K562 (cell line): ENCODE results near the gene BCO2. TPM values are rescaled to one million over a fixed set of nuclear protein-coding genes. Genes with fewer than 3 reads are reported as not detected.

Experiments used
- CBX1 ChIP-seq: sonication (generic); IDR thresholded peaks from 2 replicates; pipeline ENCODE4 v1.6.1; 2016; ENCODE audit warnings: antibody characterized with exemption, low read depth, mild to moderate bottlenecking
- CCAR2 ChIP-seq: fragments of 200-400 bp; formaldehyde crosslinking; IDR thresholded peaks from 2 replicates; pipeline ENCODE4 v1.6.1; 2017; ENCODE audit warnings: mild to moderate bottlenecking, low read depth, low read length
- IFI16 ChIP-seq: fragments of 250-450 bp; sonication (Bioruptor Pico); IDR thresholded peaks from 2 replicates; pipeline ENCODE4 v2.1.2; 2022; ENCODE audit warnings: mild to moderate bottlenecking, inconsistent platforms
- MAZ ChIP-seq, 2 experiments: fragments of 450-650 bp in 1 of 2; sonication (generic) in 1 of 2; formaldehyde crosslinking; IDR thresholded peaks in 1 of 2; conservative IDR thresholded peaks in 1 of 2; 2 replicates each; pipeline versions ENCODE4 v1.4.0 to v1.5.0; 2020; ENCODE audit warnings: mild to moderate bottlenecking in 1 of 2, missing genetic modification reagents in 1 of 2
- POLR2G ChIP-seq: fragments of 200-400 bp; formaldehyde crosslinking; IDR thresholded peaks from 2 replicates; pipeline ENCODE4 v1.6.1; 2017; ENCODE audit warnings: low read depth, mild to moderate bottlenecking, antibody characterized with exemption, low read length, moderate library complexity
- POLR3A ChIP-seq: IDR thresholded peaks from 2 replicates; pipeline ENCODE4 v1.6.1; 2011; ENCODE audit warnings: borderline replicate concordance, mild to moderate bottlenecking, moderate library complexity; ENCODE audit not compliant: insufficient read length, insufficient read depth; ENCODE audit errors: extremely low read depth
- SP1 ChIP-seq: sonication (generic); formaldehyde crosslinking; IDR thresholded peaks from 2 replicates; pipeline ENCODE4 v1.8.1; 2022; ENCODE audit warnings: mild to moderate bottlenecking, missing genetic modification reagents
- SUPT5H ChIP-seq: fragments of 450-650 bp; IDR thresholded peaks from 2 replicates; pipeline ENCODE4 v1.6.1; 2016
- TBP ChIP-seq: optimal IDR thresholded peaks from 2 replicates; pipeline ENCODE3; 2011; ENCODE audit warnings: low read depth, low read length, improper control_type of control experiment
- U2AF1 ChIP-seq: fragments of 200-400 bp; formaldehyde crosslinking; optimal IDR thresholded peaks from 2 replicates; pipeline ENCODE3; 2017; ENCODE audit warnings: mild to moderate bottlenecking, low read depth, low read length, moderate library complexity
- VEZF1 ChIP-seq: fragments of 200-800 bp; sonication (Bioruptor generic); IDR thresholded peaks from 2 replicates; pipeline ENCODE4 v1.6.1; 2017; ENCODE audit warnings: missing genetic modification characterization, missing compliant biosample characterization
- ZNF584 ChIP-seq: fragments of 200-800 bp; sonication (Bioruptor generic); IDR thresholded peaks from 2 replicates; pipeline ENCODE4 v1.6.1; 2016; ENCODE audit warnings: low read depth, mild to moderate bottlenecking, missing genetic modification characterization, missing compliant biosample characterization
- polyA plus RNA-seq, 8 experiments: library from polyadenylated mRNA; depleted of rRNA in 4 of 8; stranded (reverse) in 5 of 8; unstranded in 3 of 8; fragments of >200 nt; fragmentation: Nextera tagmentation in 2 of 8; fragmentation: Illumina TruSeq in 1 of 8; extraction: Ambion mirVana in 2 of 8; extraction: Trizol in 1 of 8; gene quantifications; 2 replicates each; pipeline versions ENCODE4 v1.2.1 to v1.2.3, GENCODE V29; 2011 to 2014; ENCODE audit warnings: inconsistent platforms in 1 of 8, missing spikeins in 1 of 8
- total RNA-seq, 7 experiments: library from RNA; depleted of rRNA in 6 of 7; stranded (reverse); fragments of >200 nt in 6 of 7; fragmentation: Illumina TruSeq in 2 of 7; extraction: Trizol in 2 of 7; gene quantifications; 2 replicates each; pipeline versions ENCODE4 v1.2.1 to v1.2.3, GENCODE V29; 2011 to 2021; ENCODE audit warnings: low replicate concordance in 1 of 7

Gene BCO2
- total and polyA plus RNA-seq, 9 of the 15 experiments (the other 6 are each of a cell fraction or from before 2014, with no cell fraction given): 0.21 to 1.0 (median 0.47) TPM; not detected in 1

GRCh38 chr11:112219476-112220232, 44.3 kb downstream of the BCO2 start (continued):
- TF ChIP-seq POLR3A (no peak), CBX1 (no peak), CCAR2 (no peak), IFI16 (CRISPR knock-in tag) (no peak), ZNF584 (CRISPR knock-in tag) (no peak), POLR2G (no peak), TBP (no peak), MAZ (CRISPR knock-in tag; conservative IDR thresholded peaks at IDR 0.05 in 1 of 2, IDR thresholded peaks at IDR 0.05 in 1 of 2) (no peak), SUPT5H (no peak), SP1 (peak; percentile 43; the same call in 1 of the 2 replicates), U2AF1 (no peak), VEZF1 (CRISPR knock-in tag) (no peak)
